Pons (tissue), 1 donor: ENCODE measurements around the gene SIGMAR1.

Source experiments
- DNase-seq: peaks from one replicate; pipeline ENCODE4 v3.0.0-alpha.2; 2016; ENCODE audit warnings: low spot score

The SIGMAR1 gene

GRCh38 chr9:34637356-34638137 lies at the start of gene SIGMAR1:
TSS of gene SIGMAR1 (minus strand) at chr9:34637787. CDS start at chr9:34637697, 90 bp downstream.
- peak; percentile 93 for DNase-seq

- DNase-seq = no peak
Observed at GRCh38 chr9:34686732-34687131, 49.1 kb upstream of the SIGMAR1 start.

- no peak for DNase-seq
Observed at GRCh38 chr9:34686231-34686630, 48.6 kb upstream of the SIGMAR1 start.

GRCh38 chr9:34685591-34685990 lies 48.0 kb upstream of the SIGMAR1 start:
- DNase-seq = no peak

GRCh38 chr9:34684816-34685215 lies 47.2 kb upstream of the SIGMAR1 start:
- no peak for DNase-seq

GRCh38 chr9:34684145-34684544 lies 46.6 kb upstream of the SIGMAR1 start:
- no peak for DNase-seq

GRCh38 chr9:34675869-34676268 lies 38.3 kb upstream of the SIGMAR1 start:
- DNase-seq = no peak

- DNase-seq = peak; percentile 37
Observed at GRCh38 chr9:34675048-34675714, 37.6 kb upstream of the SIGMAR1 start.

- no peak for DNase-seq
Observed at GRCh38 chr9:34674440-34674839, 36.9 kb upstream of the SIGMAR1 start.

- no peak for DNase-seq
Observed at GRCh38 chr9:34671307-34671706, 33.7 kb upstream of the SIGMAR1 start.

- no peak for DNase-seq
Observed at GRCh38 chr9:34669809-34670562, 32.4 kb upstream of the SIGMAR1 start.

- peak; percentile 96 for DNase-seq
Observed at GRCh38 chr9:34665381-34666250, 28.0 kb upstream of the SIGMAR1 start.

GRCh38 chr9:34665067-34665380 lies 27.4 kb upstream of the SIGMAR1 start:
- no peak for DNase-seq

- peak; percentile 83 for DNase-seq
Observed at GRCh38 chr9:34664281-34665066, 26.9 kb upstream of the SIGMAR1 start.

GRCh38 chr9:34663303-34663605 lies 25.7 kb upstream of the SIGMAR1 start:
- no peak for DNase-seq

GRCh38 chr9:34662526-34663302 lies 25.1 kb upstream of the SIGMAR1 start, which contains the start of gene CCL27:
TSS of gene CCL27 (minus strand) at chr9:34662657. CDS start at chr9:34662633, 24 bp downstream.
- no peak for DNase-seq

GRCh38 chr9:34659592-34660253 lies 22.1 kb upstream of the SIGMAR1 start:
- no peak for DNase-seq

GRCh38 chr9:34658461-34658860 lies 20.9 kb upstream of the SIGMAR1 start:
- no peak for DNase-seq

- no peak for DNase-seq
Observed at GRCh38 chr9:34656992-34657391, 19.4 kb upstream of the SIGMAR1 start.

- DNase-seq = no peak
Observed at GRCh38 chr9:34655394-34655793, 17.8 kb upstream of the SIGMAR1 start.
